HEK293 (cell line): ENCODE data around the gene DDIT3.
"Not testable (repeated sequence)": the region's sequence is repeated elsewhere in the genome, so short reads cannot be mapped to it uniquely, and the experiment has no call there.

Experiments
- CTCF ChIP-seq: fragments of 450-650 bp; formaldehyde crosslinking; IDR thresholded peaks from 2 replicates; pipeline ENCODE4 v1.5.1; 2016; ENCODE audit warnings: missing biosample characterization, missing genetic modification characterization
- FEZF1 ChIP-seq: fragments of 450-650 bp; formaldehyde crosslinking; IDR thresholded peaks from 2 replicates; pipeline ENCODE4 v1.5.1; 2016; ENCODE audit warnings: missing biosample characterization, missing genetic modification characterization
- ZBTB6 ChIP-seq: fragments of 450-650 bp; formaldehyde crosslinking; IDR thresholded peaks from 2 replicates; pipeline ENCODE4 v1.5.1; 2017; ENCODE audit warnings: missing biosample characterization, missing genetic modification characterization
- ZNF10 ChIP-seq: fragments of 450-650 bp; formaldehyde crosslinking; IDR thresholded peaks from 2 replicates; pipeline ENCODE4 v1.5.1; 2017; ENCODE audit warnings: missing biosample characterization, missing genetic modification characterization
- ZNF223 ChIP-seq: fragments of 450-650 bp; formaldehyde crosslinking; IDR thresholded peaks from 2 replicates; pipeline ENCODE4 v1.5.1; 2016; ENCODE audit warnings: missing biosample characterization, missing genetic modification characterization
- TF ChIP-seq, protein P1 (sequence below): fragments of 450-650 bp; formaldehyde crosslinking; IDR thresholded peaks from 2 replicates; pipeline ENCODE4 v1.5.1; 2016; ENCODE audit warnings: missing biosample characterization, missing genetic modification characterization

DNA sequence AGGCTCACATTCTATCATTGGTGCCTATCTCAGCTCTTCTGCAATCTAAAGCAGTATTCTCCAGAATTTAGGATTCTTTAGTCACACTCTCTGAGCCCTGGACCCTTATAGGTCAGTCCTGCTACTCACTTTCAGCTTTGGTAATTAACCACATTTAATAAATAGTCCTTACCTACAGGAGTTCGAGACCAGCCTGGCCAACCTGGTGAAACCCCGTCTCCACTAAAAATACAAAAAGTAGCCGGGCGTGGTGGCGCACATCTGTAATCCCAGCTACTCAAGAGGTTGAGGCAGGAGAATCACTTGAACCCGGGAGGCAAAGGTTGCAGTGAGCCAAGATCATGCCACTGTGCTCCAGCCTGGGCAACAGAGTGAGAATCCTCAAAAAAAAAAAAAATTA is 6.6 kb downstream of the DDIT3 start:
- TF ChIP-seq CTCF, ZNF223, FEZF1, ZNF10, ZBTB6 (tag by site-specific recombination): not testable (repeated sequence)
- TF ChIP-seq, protein P1, sequence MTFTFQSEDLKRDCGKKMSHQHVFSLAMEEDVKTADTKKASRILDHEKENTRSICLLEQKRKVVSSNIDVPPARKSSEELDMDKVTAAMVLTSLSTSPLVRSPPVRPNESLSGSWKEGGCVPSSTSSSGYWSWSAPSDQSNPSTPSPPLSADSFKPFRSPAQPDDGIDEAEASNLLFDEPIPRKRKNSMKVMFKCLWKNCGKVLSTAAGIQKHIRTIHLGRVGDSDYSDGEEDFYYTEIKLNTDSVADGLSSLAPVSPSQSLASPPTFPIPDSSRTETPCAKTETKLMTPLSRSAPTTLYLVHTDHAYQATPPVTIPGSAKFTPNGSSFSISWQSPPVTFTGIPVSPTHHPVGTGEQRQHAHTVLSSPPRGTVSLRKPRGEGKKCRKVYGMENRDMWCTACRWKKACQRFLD (tag by site-specific recombination), result not testable (repeated sequence)
